DND-41 (cell line): ENCODE results near the gene GPAT3.

Experiments used
- CTCF ChIP-seq: IDR thresholded peaks from 2 replicates; pipeline ENCODE4 v1.5.1; 2012; ENCODE audit warnings: borderline replicate concordance, low read length, moderate library complexity, mild to moderate bottlenecking; ENCODE audit not compliant: poor library complexity, severe bottlenecking; ENCODE audit errors: extremely low read depth
- EZH2 ChIP-seq: IDR thresholded peaks from 3 replicates; pipeline ENCODE4 v1.6.1; 2012; ENCODE audit warnings: borderline replicate concordance, low read depth, mild to moderate bottlenecking, moderate library complexity, low read length, inconsistent platforms; ENCODE audit not compliant: severe bottlenecking

- no peak for TF ChIP-seq EZH2
- TF ChIP-seq CTCF: no peak
Observed at GRCh38 chr4:83552083-83552482, 16.2 kb downstream of the GPAT3 start.
